Astrocyte of the cerebellum (primary cell): Measurements from ENCODE around the gene TRIM28.

Experiments used
- DNase-seq: peaks from one replicate; pipeline ENCODE4 v3.0.0-alpha.2; 2011; ENCODE audit warnings: low read depth
- H3K4me3 ChIP-seq: 2 replicates; pipeline ENCODE4 v1.5.1; 2011; ENCODE audit warnings: mild to moderate bottlenecking, low read depth, low read length, moderate library complexity
- in situ Hi-C: cut with HindIII; loops from 2 replicates; pipeline ENCODE4 v1.10.0; 2017; ENCODE audit warnings: low sequenced_read_pairs
- TF ChIP-seq, protein P1 (sequence below): IDR thresholded peaks from 2 replicates; pipeline ENCODE4 v1.5.1; 2012; ENCODE audit warnings: low read length, low read depth, moderate library complexity, mild to moderate bottlenecking; ENCODE audit errors: missing control alignments

The TRIM28 gene

GRCh38 chr19:58559275-58560006, 15.6 kb downstream of the TRIM28 start:
- TF ChIP-seq, protein P1, sequence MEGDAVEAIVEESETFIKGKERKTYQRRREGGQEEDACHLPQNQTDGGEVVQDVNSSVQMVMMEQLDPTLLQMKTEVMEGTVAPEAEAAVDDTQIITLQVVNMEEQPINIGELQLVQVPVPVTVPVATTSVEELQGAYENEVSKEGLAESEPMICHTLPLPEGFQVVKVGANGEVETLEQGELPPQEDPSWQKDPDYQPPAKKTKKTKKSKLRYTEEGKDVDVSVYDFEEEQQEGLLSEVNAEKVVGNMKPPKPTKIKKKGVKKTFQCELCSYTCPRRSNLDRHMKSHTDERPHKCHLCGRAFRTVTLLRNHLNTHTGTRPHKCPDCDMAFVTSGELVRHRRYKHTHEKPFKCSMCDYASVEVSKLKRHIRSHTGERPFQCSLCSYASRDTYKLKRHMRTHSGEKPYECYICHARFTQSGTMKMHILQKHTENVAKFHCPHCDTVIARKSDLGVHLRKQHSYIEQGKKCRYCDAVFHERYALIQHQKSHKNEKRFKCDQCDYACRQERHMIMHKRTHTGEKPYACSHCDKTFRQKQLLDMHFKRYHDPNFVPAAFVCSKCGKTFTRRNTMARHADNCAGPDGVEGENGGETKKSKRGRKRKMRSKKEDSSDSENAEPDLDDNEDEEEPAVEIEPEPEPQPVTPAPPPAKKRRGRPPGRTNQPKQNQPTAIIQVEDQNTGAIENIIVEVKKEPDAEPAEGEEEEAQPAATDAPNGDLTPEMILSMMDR: no peak
- peak overlapping the region; percentile 78 for H3K4me3 ChIP-seq
- in situ Hi-C loops: no loop called here
- DNase-seq: peak; percentile 60

GRCh38 chr19:58560007-58560887, 16.4 kb downstream of the TRIM28 start:
- TF ChIP-seq, protein P1: no peak
- in situ Hi-C loops: no loop called here
- DNase-seq: no peak
- H3K4me3 ChIP-seq: peak overlapping the region; percentile 78

DNA sequence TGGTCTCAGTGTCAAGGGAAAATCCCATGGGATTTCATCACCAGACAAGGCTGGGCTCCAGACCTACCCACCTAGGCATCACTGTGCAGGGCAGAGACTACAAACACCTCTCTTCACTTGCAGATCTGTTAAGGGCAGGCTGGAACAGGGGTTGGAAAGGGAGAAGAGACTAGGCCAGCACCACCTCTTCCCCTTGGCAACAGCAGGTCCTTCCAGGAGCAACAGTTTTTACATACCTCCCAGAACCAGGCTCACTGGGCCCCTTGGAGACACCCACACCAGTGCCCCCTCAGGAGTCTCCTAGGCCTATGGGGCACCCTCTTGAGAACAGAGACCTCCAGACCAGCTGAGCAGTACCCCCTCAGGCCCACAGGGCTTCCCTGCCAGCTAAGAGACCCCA, 17.1 kb downstream of the TRIM28 start:
- DNase-seq: no peak
- TF ChIP-seq, protein P1: no peak
- in situ Hi-C loops: no loop called here
- no peak overlapping the region for H3K4me3 ChIP-seq

DNA sequence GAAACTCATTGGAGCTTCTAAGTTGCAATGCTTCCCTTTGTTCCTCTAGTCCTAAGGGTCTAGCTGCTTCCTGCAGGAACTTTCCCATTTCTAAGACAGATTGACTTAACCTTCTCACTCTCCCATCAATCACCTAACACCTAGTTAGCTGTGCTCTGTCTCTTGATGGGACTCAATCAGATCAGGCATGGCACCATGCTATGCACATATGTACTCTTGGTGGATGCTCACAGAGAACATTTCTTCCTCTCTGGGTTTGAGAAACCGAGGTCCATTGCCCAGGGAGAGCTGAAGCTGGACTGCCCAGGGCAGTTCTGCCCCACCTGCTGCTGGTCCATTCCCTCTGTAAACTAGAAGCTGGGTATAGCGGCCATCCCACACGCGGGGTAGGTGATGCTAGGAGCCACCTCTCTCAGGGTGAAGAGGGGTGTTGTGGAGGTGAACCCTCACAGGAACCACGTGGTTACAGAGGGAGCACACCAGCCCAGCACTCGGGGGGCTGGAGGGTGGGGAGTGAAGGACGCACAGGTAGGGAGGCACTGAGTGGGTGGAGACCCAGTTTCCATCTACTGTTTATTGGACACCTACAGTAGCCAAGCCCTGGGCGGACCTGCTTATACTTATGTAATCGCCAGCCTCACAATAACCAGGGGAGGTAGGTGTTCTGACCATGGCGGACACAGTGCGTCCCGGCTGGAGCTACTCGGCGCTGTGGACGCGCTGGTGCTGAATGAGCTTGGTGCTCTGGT, 17.7 kb downstream of the TRIM28 start:
- no peak overlapping the region for H3K4me3 ChIP-seq
- in situ Hi-C loops: no loop called here

DNA sequence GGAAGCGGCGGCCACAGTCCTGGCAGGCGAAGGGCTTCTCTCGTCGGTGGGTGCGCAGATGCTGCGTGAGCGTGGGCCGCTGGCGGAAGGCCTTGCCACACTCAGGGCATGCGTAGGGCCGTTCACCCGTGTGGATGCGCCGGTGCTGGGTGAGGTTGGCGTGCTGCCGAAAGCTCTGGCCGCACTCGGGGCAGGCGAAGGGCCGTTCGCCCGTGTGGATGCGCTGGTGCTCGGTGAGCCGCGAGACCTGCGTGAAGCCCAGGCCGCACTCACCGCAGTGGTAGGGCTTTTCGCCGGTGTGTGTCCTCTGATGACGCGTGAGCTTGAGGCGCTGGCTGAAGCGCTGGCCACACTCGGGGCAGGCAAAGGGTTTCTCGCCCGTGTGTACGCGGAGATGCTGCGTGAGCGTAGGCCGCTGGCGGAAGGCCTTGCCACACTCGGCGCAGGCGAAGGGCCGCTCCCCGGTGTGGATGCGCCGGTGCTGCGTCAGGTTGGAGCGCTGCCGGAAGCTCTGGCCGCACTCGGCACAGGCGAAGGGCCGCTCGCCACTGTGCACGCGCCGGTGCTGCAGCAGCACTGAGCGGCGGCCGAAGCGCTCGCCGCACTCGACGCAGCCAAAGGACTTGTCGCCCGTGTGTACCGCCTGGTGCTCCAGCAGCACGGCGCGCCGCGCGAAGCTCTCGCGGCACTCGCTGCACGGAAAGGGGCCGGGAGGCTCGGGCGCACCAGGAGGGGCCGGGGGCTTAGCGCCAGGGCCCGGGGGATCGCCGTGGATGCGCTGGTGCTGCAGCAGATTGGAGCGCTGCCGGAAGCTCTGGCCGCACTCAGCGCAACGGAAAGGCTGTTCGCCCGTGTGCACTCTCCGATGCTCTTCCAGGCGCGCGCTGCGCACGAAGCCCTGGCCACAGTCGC, 18.5 kb downstream of the TRIM28 start:
- TF ChIP-seq, protein P1: no peak
- DNase-seq: no peak
- in situ Hi-C loops: no loop called here

More for the DNA sequence above, 17.7 kb downstream of the TRIM28 start:
- DNase-seq: no peak
- TF ChIP-seq, protein P1: no peak

More for the DNA sequence above, 18.5 kb downstream of the TRIM28 start:
- H3K4me3 ChIP-seq: peak overlapping the region; percentile 24
